Measurements from ENCODE around the gene KCNJ16.
A peak's percentile ranks its signal among the peaks of the same experiment; 100 is the strongest.

Gene KCNJ16

GRCh38 chr17:70134042-70134441 lies 59.0 kb downstream of the KCNJ16 start:
- DNase-seq (ENCODE audit: low spot score) = no peak
- in situ Hi-C loops (cut with MboI; ENCODE audit: low sequenced_read_pairs, unreplicated experiment) = no loop called here
- no peak for TF ChIP-seq CTCF (IDR thresholded peaks at IDR 0.05; ENCODE audit: borderline replicate concordance, control extremely low read depth, extremely low read depth, insufficient read depth, missing control alignments)

GRCh38 chr17:70134777-70135176 lies 59.8 kb downstream of the KCNJ16 start:
- TF ChIP-seq CTCF (IDR thresholded peaks at IDR 0.05; ENCODE audit: borderline replicate concordance, control extremely low read depth, extremely low read depth, insufficient read depth, missing control alignments) = no peak
- in situ Hi-C loops (cut with MboI; ENCODE audit: low sequenced_read_pairs, unreplicated experiment) = no loop called here
- no peak for DNase-seq (ENCODE audit: low spot score)

GRCh38 chr17:70136131-70136530 lies 61.1 kb downstream of the KCNJ16 start:
- DNase-seq (ENCODE audit: low spot score) = no peak
- in situ Hi-C loops (cut with MboI; ENCODE audit: low sequenced_read_pairs, unreplicated experiment) = no loop called here

GRCh38 chr17:70137451-70138230 lies 62.6 kb downstream of the KCNJ16 start:
- in situ Hi-C loops (cut with MboI; ENCODE audit: low sequenced_read_pairs, unreplicated experiment) = no loop called here
- peak; percentile 74 for DNase-seq (ENCODE audit: low spot score)
- TF ChIP-seq CTCF (IDR thresholded peaks at IDR 0.05; ENCODE audit: borderline replicate concordance, control extremely low read depth, extremely low read depth, insufficient read depth, missing control alignments) = no peak

More at GRCh38 chr17:70136131-70136530, 61.1 kb downstream of the KCNJ16 start:
- TF ChIP-seq CTCF (IDR thresholded peaks at IDR 0.05; ENCODE audit: borderline replicate concordance, control extremely low read depth, extremely low read depth, insufficient read depth, missing control alignments) = no peak

GRCh38 chr17:70138291-70138865 lies 63.4 kb downstream of the KCNJ16 start:
- DNase-seq (ENCODE audit: low spot score) = no peak
- in situ Hi-C loops (cut with MboI; ENCODE audit: low sequenced_read_pairs, unreplicated experiment) = no loop called here
- no peak for TF ChIP-seq CTCF (IDR thresholded peaks at IDR 0.05; ENCODE audit: borderline replicate concordance, control extremely low read depth, extremely low read depth, insufficient read depth, missing control alignments)

- in situ Hi-C loops (cut with MboI; ENCODE audit: low sequenced_read_pairs, unreplicated experiment) = no loop called here
- no peak for TF ChIP-seq CTCF (IDR thresholded peaks at IDR 0.05; ENCODE audit: borderline replicate concordance, control extremely low read depth, extremely low read depth, insufficient read depth, missing control alignments)
- no peak for DNase-seq (ENCODE audit: low spot score)
These were observed 64.5 kb downstream of the KCNJ16 start for GRCh38 chr17:70139449-70139993.
